Chondrocyte (in vitro differentiated cells): Measurements from ENCODE around the gene MYLK. TPM values are rescaled to one million over a fixed set of nuclear protein-coding genes. Genes with fewer than 3 reads are reported as not detected.
A peak's percentile ranks its signal among the peaks of the same experiment; 100 is the strongest.

Experiments used
- DNase-seq: peaks from one replicate; pipeline ENCODE4 v3.0.0; 2021; ENCODE audit warnings: mixed read lengths, low spot score
- H3K27ac Mint-ChIP-seq: one replicate; pipeline ENCODE4 v1.8.0; 2021; ENCODE audit warnings: mild to moderate bottlenecking, moderate library complexity, mixed read lengths; ENCODE audit not compliant: unreplicated experiment
- H3K27me3 Mint-ChIP-seq: 2 replicates; pipeline ENCODE4 v1.8.0; 2021; ENCODE audit warnings: low read depth, mixed read lengths
- H3K36me3 Mint-ChIP-seq: 2 replicates; pipeline ENCODE4 v1.8.0; 2021; ENCODE audit warnings: low read depth, mixed read lengths
- H3K4me1 Mint-ChIP-seq: 2 replicates; pipeline ENCODE4 v1.8.0; 2021; ENCODE audit warnings: low read depth, mild to moderate bottlenecking, mixed read lengths
- H3K4me3 Mint-ChIP-seq: one replicate; pipeline ENCODE4 v1.8.0; 2021; ENCODE audit warnings: mild to moderate bottlenecking, moderate library complexity, mixed read lengths; ENCODE audit not compliant: unreplicated experiment
- H3K9me3 Mint-ChIP-seq: 2 replicates; pipeline ENCODE4 v1.8.0; 2021; ENCODE audit warnings: low read depth, mixed read lengths
- total RNA-seq: library from RNA; stranded (reverse); gene quantifications from 3 replicates; pipeline ENCODE4 v1.2.1, GENCODE V29; 2021
- TF ChIP-seq, protein P1 (sequence below): fragments of 200-600 bp; sonication (generic); IDR thresholded peaks from 2 replicates; pipeline ENCODE4 v1.5.0; 2021; ENCODE audit warnings: antibody characterized with exemption, mild to moderate bottlenecking, moderate library complexity

MYLK gene
- total RNA-seq, 1 donor from 2014 or later = 405 TPM

DNA sequence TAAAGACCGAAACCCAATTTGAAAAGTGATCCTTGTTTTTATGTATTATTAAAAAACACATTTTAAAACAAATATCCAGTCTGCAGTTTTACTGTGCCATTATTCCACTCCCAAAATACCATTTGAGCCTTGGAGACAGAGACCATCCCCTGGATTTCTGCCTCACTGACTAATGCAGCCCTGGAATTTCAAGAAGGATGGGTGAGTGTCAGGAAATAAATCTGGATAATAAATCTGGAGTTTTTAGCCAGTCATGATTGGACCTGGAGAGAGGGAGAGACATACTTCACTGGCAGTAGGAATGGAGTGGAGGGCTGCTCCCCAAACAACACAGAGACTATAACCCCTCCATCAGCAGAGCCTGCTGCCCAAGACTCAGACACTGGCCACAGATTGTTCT lies 123.3 kb downstream of the MYLK start:
- Mint-ChIP-seq H3K4me1 (peaks cover 29% of the 10 kb centered on the region), H3K27ac (no peak overlapping the region), H3K4me3 (no peak overlapping the region), H3K36me3 (peaks cover 2% of the 10 kb centered on the region), H3K27me3 (no peaks in the 10 kb centered on the region), H3K9me3 (no peaks in the 10 kb centered on the region)
- no peak for DNase-seq
- TF ChIP-seq, protein P1, sequence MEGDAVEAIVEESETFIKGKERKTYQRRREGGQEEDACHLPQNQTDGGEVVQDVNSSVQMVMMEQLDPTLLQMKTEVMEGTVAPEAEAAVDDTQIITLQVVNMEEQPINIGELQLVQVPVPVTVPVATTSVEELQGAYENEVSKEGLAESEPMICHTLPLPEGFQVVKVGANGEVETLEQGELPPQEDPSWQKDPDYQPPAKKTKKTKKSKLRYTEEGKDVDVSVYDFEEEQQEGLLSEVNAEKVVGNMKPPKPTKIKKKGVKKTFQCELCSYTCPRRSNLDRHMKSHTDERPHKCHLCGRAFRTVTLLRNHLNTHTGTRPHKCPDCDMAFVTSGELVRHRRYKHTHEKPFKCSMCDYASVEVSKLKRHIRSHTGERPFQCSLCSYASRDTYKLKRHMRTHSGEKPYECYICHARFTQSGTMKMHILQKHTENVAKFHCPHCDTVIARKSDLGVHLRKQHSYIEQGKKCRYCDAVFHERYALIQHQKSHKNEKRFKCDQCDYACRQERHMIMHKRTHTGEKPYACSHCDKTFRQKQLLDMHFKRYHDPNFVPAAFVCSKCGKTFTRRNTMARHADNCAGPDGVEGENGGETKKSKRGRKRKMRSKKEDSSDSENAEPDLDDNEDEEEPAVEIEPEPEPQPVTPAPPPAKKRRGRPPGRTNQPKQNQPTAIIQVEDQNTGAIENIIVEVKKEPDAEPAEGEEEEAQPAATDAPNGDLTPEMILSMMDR = no peak

DNA sequence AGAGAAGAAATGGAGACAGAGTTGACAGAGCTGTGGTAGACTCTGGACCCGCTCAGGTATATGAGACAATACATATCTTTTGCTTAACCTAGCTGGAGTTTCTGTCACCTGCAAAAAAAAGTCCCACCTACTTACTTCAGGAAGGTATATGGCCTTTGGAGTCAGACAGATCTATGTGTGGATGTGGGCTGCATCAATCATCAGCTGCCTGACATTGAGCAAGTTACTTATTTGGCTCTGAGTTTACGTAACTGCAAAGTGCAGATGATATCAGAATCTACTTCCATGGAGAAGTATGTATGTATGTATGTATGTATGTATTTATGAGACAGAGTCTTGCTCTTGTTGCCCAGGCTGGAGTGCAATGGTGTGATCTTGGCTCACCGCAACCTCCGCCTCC lies 124.3 kb downstream of the MYLK start:
- DNase-seq = no peak
- Mint-ChIP-seq H3K27ac (no peak overlapping the region), H3K9me3 (no peaks in the 10 kb centered on the region), H3K36me3 (peaks cover 2% of the 10 kb centered on the region), H3K4me3 (no peak overlapping the region), H3K27me3 (no peaks in the 10 kb centered on the region), H3K4me1 (peaks cover 34% of the 10 kb centered on the region)
- TF ChIP-seq, protein P1 = no peak

DNA sequence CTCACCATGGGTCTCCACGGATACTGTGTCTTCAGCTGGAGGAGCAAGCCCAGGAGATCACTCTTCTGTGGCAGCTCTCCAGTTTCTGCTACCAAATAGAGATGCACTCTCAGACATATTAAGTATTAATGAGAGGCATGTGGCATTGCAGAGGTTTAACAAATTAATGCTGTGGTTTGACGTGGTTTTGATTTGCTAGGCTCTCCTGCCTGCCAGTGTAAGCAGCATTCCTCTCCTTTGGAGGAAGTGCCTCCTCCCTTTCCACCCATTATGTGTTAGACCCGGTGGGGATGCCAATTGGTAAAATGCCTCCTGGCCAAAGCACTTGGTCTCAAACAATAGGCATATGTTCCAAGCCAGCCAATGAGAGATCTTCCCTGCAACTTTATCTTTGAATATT lies 124.8 kb downstream of the MYLK start:
- TF ChIP-seq, protein P1 = no peak
- H3K27me3 Mint-ChIP-seq = no peaks in the 10 kb centered on the region
- no peak overlapping the region for H3K4me3 Mint-ChIP-seq
- peaks cover 2% of the 10 kb centered on the region for H3K36me3 Mint-ChIP-seq
- peaks cover 39% of the 10 kb centered on the region for H3K4me1 Mint-ChIP-seq
- no peak for DNase-seq
- H3K27ac Mint-ChIP-seq = no peak overlapping the region
- no peaks in the 10 kb centered on the region for H3K9me3 Mint-ChIP-seq

DNA sequence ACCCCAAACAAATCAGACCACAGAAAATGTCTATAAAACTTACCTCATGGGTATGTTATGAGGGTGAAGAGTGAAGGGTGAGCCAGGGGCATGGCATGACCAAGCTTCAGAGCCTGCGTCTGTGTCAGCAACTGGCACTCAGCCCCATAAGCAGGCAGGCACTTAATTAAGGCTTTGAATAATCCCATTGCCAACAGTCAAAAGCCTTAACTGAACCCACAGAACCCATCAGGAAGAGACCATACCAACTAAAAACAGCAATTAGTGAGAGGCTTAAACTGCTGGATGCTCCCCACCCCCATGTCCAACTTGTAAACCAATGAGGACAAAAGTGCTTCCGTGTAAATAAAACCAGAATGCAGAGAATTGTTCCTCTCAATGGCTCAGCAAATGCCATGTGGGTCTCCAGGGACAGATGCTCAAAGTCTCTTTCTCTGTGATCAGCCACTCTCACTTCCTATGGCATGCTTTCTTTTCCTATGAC lies 126.0 kb downstream of the MYLK start:
- H3K27me3 Mint-ChIP-seq = no peaks in the 10 kb centered on the region
- TF ChIP-seq, protein P1 = no peak
- no peak overlapping the region for H3K4me3 Mint-ChIP-seq
- no peaks in the 10 kb centered on the region for H3K9me3 Mint-ChIP-seq
- peaks cover 2% of the 10 kb centered on the region for H3K36me3 Mint-ChIP-seq
- H3K4me1 Mint-ChIP-seq = peaks cover 48% of the 10 kb centered on the region
- DNase-seq = no peak
- H3K27ac Mint-ChIP-seq = no peak overlapping the region

DNA sequence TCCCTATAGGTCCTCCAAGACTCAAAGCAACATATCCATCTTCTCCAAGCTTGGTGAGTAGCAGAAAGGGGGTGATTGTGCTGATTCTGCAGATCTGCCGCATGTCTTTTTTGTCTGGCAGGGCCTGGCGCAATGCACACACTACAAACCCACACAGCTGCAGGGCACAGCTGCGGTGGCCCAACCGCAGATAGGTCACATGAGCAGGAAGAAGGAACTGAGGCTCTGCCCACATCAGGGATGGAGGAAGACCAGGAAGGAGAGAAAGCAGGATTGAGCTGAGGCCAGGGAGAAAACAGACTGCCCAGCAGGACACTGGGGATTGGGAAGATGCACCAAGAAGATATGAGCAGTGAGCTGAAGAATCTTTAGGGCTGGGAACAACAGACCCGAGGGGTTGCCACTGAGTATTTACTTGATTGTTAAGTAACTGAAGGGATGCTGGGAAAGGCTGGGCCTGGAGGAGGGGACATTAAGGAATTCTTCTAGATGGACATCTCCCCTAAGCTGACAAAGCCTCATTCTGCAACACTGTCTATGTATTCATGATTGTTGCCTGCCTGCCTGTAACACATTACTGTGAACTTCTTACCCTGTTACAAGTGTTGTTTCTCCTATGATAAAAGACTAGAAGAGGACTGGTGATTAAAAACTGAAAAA lies 126.7 kb downstream of the MYLK start:
- TF ChIP-seq, protein P1 = no peak
- H3K4me1 Mint-ChIP-seq = peaks cover 48% of the 10 kb centered on the region
- H3K27ac Mint-ChIP-seq = peak overlapping the region; percentile 54
- no peak overlapping the region for H3K4me3 Mint-ChIP-seq
- DNase-seq = no peak
- no peaks in the 10 kb centered on the region for H3K9me3 Mint-ChIP-seq
- H3K36me3 Mint-ChIP-seq = peaks cover under 1% of the 10 kb centered on the region
- H3K27me3 Mint-ChIP-seq = no peaks in the 10 kb centered on the region
